GM19035 (cell line): ENCODE results near the gene ESRP2.
A peak's percentile ranks its signal among the peaks of the same experiment; 100 is the strongest.

Experiments
- ATAC-seq: cut with Tn5 transposase; IDR thresholded peaks from one replicate; pipeline ENCODE4 v1.9.1; 2021; ENCODE audit not compliant: unreplicated experiment

The ESRP2 gene

GRCh38 chr16:68235887-68236136 is at the start of gene ESRP2:
Gene ESRP2 (minus strand): TSS chr16:68236127. CDS start chr16:68236045, 82 bp downstream.
- ATAC-seq: no peak

DNA sequence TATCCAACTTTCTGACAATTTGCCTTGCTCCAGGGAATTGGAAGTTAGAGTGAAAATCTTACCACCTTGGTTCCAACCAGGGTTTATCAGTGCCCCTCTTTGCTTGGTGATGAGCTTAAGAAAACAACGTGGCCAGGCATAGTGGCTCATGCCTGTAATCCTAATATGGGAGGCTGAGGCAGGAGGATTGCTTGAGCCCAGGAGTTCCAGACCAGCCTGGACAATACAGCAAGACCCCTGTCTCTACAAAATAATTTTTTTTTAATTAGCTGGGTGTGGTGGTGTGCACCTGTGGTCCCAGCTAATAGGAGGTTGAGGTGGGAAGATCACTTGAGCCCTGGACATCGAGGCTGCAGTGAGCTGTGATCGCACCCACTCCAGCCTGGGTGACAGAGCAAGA is 49.8 kb upstream of the ESRP2 start:
- ATAC-seq: no peak

DNA sequence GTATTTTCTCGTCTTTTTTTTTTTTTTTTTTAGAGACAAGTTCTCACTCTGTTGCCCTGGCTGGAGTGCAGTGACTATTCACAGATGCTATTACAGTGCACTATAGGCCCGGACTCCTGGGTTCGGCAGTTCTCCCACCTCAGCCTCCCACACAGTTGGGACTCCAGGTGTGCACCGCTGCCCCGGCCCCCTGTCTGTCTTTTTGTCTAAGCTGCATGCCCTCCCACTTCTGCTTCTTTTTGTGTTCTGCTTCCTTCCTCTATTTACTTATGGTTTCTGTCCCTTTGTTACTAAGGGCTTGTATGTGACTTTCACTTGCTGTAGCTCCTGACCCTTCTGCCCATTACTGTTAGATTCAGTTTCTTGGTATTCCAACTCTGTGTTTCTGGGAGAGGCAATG is 48.9 kb upstream of the ESRP2 start:
- ATAC-seq: peak; percentile 44

- ATAC-seq: peak; percentile 35
These were observed 48.1 kb upstream of the ESRP2 start for GRCh38 chr16:68283801-68284598.

DNA sequence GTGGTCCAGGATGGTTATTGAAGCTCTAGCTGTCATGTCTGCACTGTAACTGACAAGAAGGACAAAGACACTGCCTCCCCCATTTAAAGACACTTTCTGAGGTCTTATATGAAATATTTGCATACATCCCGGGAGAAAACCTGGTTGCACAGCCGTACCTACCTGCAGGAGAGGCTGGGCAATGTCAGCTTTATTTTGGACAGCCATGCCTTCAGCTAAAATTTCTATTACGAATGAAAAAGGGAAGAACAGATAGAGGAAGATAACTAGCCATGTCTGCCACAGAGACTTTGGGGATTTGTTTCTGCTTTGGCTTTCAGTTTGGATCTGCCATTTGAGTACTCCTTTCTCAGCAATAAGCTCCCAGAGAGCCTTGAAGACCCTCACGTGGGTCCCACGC is 47.4 kb upstream of the ESRP2 start:
- ATAC-seq: no peak

GRCh38 chr16:68282064-68282452 is 46.1 kb upstream of the ESRP2 start:
- no peak for ATAC-seq

- ATAC-seq: no peak
These were observed 45.6 kb upstream of the ESRP2 start for GRCh38 chr16:68281368-68282063.

DNA sequence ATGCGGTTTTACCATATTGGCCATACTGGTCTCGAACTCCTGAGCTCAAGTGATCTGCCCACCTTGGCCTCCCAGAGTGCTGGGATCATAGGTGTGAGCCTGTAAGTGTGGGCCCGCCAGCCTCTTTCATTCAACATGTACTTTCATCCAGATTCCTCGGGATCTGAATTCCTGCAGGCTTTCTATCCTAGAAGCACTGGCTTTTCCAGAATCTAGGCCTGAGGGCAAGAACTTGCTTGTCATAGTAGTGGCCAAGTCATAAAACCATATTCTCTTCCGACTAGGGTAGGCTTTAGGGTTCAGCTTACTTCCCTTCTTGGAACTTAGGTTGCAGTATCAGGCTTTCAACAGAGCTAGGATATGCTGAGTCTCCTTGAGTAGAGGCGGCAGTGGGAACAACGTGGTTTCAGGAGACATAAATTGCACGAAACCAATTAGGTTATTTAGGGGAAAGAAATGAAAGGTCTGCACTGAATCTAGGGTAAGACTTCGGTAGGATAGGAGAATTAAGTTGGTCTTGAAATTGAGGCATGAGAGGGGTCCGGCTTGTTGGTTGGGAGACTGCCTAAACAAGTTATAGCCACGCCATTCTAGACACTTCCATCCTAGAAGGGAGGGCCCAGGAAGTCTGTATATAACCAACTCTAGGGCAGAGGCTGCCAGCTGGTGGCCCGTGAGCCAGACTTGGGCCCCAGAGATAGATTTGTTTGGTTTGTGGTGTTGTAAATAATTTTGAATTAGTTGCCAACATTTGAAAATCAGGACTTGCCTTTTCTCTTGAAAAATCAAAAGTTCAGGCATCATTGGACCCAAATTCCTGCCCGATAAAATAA is 44.0 kb upstream of the ESRP2 start:
- no peak for ATAC-seq

GRCh38 chr16:68276223-68276622 is 40.3 kb upstream of the ESRP2 start:
- no peak for ATAC-seq

DNA sequence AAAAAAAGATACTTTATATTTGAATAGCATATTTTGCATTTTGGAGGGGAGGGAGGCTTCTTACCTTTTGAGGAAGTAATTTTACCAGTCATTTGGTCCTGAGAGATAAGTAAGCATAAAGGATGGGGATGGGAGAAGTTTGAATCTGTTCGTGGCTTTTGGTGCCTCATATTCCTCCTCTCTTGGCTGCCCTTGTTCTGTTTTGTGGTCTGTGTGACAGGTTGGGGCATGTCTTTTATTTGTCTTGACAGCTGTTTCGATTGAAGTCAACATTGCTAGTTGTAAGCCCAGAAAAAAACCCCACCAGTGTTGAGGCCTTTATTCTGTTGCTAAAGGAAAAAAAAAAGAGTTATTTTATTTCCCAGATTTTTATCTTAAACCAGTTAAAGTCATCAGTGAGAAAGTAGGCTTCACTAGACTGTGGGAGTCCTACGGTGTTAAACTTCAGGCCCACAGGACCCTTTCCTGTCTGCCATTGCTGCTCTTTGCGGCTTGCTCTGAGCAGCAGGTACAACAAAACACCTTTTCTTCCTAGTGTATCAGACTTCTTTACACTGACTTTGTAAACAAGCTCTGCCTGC is 39.8 kb upstream of the ESRP2 start:
- ATAC-seq: peak; percentile 71

GRCh38 chr16:68274441-68274840 is 38.5 kb upstream of the ESRP2 start:
- ATAC-seq: no peak

DNA sequence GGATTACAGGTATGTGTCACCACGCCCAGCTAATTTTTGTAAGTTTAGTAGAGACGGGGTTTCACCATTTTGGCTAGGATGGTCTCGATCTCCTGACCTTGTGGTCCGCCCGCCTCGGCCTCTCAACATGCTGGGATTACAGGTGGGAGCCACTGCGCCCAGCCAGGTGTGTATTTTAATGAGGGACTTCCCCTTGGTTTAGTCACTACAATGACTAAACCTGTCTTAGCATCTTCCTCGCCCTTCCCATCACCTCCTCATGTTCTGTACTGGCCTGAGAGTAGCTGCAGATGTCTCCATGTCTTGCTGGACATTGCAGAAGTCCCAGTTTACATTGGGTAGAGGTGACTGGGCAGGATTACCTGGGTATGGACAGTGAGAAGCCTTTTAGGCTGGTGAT is 38.0 kb upstream of the ESRP2 start:
- no peak for ATAC-seq

- no peak for ATAC-seq
These were observed 37.5 kb upstream of the ESRP2 start for GRCh38 chr16:68273459-68273858.

- no peak for ATAC-seq
These were observed 36.7 kb upstream of the ESRP2 start for GRCh38 chr16:68272507-68273209.

DNA sequence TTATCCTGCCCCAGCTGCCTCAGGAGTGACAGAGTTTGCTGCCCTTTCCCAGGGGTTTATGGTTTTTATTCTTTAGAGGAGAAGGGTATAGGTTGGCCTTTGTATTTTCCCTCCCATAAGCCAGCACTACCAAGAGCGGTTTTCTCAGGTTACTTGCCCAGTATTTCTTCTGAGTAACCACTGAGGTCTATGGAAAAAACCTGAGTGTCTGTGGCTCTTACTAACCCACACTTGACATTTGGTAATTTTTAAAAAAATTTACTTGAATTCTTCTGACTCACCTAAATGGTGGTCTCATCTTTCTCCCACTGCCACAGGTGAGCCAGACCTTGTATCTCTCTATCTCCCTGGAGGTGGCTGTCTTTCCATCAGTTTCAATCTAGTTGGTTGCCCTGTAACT is 34.4 kb upstream of the ESRP2 start:
- ATAC-seq: no peak

- no peak for ATAC-seq
These were observed 33.9 kb upstream of the ESRP2 start for GRCh38 chr16:68269793-68270192.

DNA sequence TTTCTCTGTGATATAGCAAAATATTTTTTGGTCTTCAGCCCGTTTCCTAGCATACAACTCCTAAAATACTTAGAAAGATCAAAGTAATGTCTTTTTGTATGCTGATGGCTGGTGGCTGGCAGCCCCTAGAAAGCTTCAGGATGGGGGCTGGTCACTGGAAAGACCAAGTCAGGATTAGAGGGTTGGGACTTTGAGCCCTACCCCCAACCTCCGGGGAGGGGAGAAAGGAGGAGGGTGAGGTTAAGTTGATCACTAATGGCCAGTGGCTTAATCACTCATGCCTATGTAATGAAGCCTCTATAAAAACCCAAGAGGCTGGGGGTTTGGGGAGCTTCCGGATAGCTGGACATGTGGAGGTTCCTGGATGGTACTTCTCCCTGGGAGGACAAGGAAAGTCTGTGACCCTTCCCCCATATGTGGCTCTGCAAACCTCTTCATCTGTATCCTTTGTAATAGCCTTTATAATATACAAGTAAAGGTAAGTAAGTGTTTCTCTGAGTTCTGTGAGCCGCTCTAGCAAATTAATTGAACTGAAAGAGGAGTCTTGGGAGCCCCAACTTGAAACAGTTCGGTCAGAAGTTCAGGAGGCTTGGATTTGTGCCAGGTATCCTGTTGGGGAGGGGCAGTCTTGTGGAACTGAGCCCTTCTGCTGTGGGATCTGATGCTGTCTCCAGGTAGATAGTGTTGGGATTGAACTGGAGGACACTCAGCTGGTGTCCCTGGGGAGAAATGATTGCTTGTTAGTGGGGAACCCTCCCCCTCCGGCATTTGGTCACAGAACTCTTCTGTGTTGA is 31.9 kb upstream of the ESRP2 start:
- ATAC-seq: no peak

DNA sequence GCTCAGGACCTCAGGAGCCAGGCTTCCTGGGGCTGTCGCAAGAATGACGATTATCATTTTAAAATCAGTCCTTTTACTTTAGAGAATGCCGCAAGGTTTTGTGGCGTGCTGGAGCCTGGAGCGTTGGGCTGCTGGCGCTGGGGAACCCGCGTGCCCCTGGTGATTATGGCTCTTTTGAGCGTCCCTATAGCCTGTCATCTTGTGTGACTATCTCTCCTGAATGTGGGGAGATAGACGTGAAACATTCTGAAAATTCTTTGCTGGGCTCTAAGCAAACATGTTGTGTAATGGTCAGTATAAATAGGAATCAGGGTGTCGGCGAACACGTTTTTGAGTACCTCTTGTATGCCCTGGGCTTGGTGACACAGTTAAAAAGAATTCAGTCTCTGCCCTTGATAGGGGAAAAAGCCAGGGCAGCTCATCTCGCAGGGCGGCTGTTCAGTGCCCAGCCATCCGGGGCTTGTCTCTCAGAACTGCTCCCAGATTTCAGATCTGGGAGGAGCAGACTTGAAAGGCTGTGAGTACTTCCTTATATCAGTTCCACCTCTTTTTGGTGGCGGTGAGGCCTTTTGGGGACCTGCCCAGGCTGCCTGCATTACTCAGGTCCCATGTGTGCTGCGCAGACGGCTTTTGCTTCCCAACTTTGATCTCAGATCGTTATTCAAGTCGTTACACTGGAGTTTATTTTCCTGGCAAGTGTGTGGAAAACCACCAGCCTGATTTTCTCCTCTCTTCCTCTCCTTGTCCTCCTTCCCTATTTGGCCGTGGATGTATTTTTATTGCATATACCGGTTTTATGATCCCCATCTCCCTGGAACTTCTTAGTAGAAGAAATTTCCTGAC is 29.4 kb upstream of the ESRP2 start:
- peak; percentile 9 for ATAC-seq
